Sigmoid colon (tissue), 4 donors: ENCODE measurements around the gene RIT2.

Experiments used
- CTCF ChIP-seq, 4 experiments: fragments of 450-650 bp in 3 of 4; fragments of 200-600 bp in 1 of 4; IDR thresholded peaks; one replicate each; pipeline ENCODE4 v1.5.1; 2016 to 2019; ENCODE audit warnings: antibody characterized with exemption in 4 of 4, mild to moderate bottlenecking in 3 of 4, moderate library complexity in 2 of 4
- EP300 ChIP-seq, 4 donors: sonication (generic); formaldehyde crosslinking; IDR thresholded peaks; one replicate each; pipeline ENCODE4 v1.6.1; 2017; ENCODE audit warnings: antibody characterized with exemption in 4 of 4
- POLR2A ChIP-seq, 2 donors: fragments of 450-650 bp; IDR thresholded peaks; one replicate each; pipeline ENCODE4 v1.6.1; 2016; ENCODE audit warnings: antibody characterized with exemption in 2 of 2, mild to moderate bottlenecking in 2 of 2, moderate library complexity in 2 of 2
- POLR2AphosphoS5 ChIP-seq, 4 donors: sonication (generic); formaldehyde crosslinking; IDR thresholded peaks; one replicate each; pipeline ENCODE4 v1.6.1; 2017; ENCODE audit warnings: antibody characterized with exemption in 4 of 4

DNA sequence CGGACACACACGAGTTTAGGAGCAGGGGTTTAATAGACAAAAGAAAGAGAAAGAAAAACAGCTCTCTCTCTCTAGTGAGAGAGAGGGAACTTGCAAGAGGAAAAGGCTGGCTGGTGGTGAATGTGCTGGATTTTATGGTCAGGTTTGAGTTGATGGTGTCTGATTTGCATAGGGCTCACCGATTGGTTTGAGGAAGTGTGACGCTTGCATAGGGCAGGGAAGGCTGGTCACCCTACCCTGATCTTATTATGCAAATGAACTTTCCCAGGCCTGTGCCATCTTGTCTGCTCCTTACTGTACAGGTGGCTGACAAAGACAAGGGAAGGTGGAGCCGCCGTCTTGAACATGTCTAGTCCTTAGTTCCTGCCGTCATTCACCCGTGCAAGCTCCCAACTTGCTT is 408.9 kb downstream of the RIT2 start:
- TF ChIP-seq CTCF (IDR thresholded peaks at IDR 0.05) (no peak), POLR2AphosphoS5 (IDR thresholded peaks at IDR 0.05) (no peak), POLR2A (IDR thresholded peaks at IDR 0.05) (no peak), EP300 (IDR thresholded peaks at IDR 0.05) (no peak)
